ENCODE results near the gene CMIP. TPM values are rescaled to one million over a fixed set of nuclear protein-coding genes. Genes with fewer than 3 reads are reported as not detected.

CMIP gene
- total RNA-seq, 1 experiment from 2014 or later, result 48.2 TPM

GRCh38 chr16:81574168-81574567, 129.6 kb downstream of the CMIP start:
- Histone ChIP-seq H3K79me2 (ENCODE audit: insufficient read depth, low read length) (peaks cover 4% of the 10 kb centered on the region; the same call in 1 of the 2 replicates), H3K9me3 (ENCODE audit: control insufficient read depth, low read depth, low read length) (no peaks in the 10 kb centered on the region), H3K79me1 (ENCODE audit: insufficient read depth, low read depth, low read length, poor library complexity, severe bottlenecking) (peaks cover 7% of the 10 kb centered on the region), H4K91ac (ENCODE audit: insufficient read length, low read depth, low read length) (no peak overlapping the region), H3K56ac (ENCODE audit: insufficient read length, low read depth, low read length) (no peak overlapping the region), H2BK20ac (ENCODE audit: low read depth, low read length, poor library complexity, severe bottlenecking) (no peak overlapping the region), H2AK5ac (ENCODE audit: insufficient read length, low read length) (no peak overlapping the region), H2BK5ac (ENCODE audit: insufficient read length, low read length) (no peak overlapping the region), H2AFZ (ENCODE audit: low read length) (no peak overlapping the region), H2BK15ac (ENCODE audit: low read depth, low read length) (no peak overlapping the region), H3K4me2 (ENCODE audit: insufficient read depth, insufficient read length, low read length) (no peak overlapping the region), H2BK120ac (ENCODE audit: low read depth, low read length, poor library complexity, severe bottlenecking) (no peak overlapping the region), H3T11ph (ENCODE audit: low read length) (no peak overlapping the region), H3K14ac (ENCODE audit: insufficient read depth, low read length) (no peak overlapping the region), H3K23ac (ENCODE audit: insufficient read length, low read depth, low read length) (no peak overlapping the region), H3K9ac (ENCODE audit: extremely low read depth, insufficient read length, low read length) (no peak overlapping the region), H4K5ac (ENCODE audit: insufficient read length, low read depth, low read length) (no peak overlapping the region), H3K4me1 (ENCODE audit: insufficient read depth, low read length) (no peaks in the 10 kb centered on the region), H3K23me2 (ENCODE audit: insufficient read length, low read depth, low read length, poor library complexity, severe bottlenecking) (no peaks in the 10 kb centered on the region), H4K8ac (replicated peaks; ENCODE audit: insufficient read length, low read depth, low read length) (no peak overlapping the region), H3K27ac (ENCODE audit: insufficient read length, low read depth, low read length) (no peak overlapping the region), H4K20me1 (ENCODE audit: control insufficient read depth, insufficient read depth, insufficient read length) (no peaks in the 10 kb centered on the region), H2BK12ac (ENCODE audit: insufficient read length, low read depth, low read length) (no peak overlapping the region), H3K27me3 (ENCODE audit: insufficient read depth, low read length) (no peaks in the 10 kb centered on the region), H3K18ac (ENCODE audit: insufficient read length, low read depth, low read length) (no peak overlapping the region), H3K4ac (ENCODE audit: low read depth, low read length) (no peak overlapping the region)
- Mint-ChIP-seq H3K27ac (no peak overlapping the region), H3K4me3 (no peak overlapping the region), H3K36me3 (ENCODE audit: insufficient read depth in 1 of 3, low read depth in 3 of 3) (no peaks in the 10 kb centered on the region), H3K9me3 (no peaks in the 10 kb centered on the region), H3K4me1 (peaks cover 18 to 19% of the 10 kb centered on the region in 2 experiments), H3K27me3 (ENCODE audit: low read depth) (no peaks in the 10 kb centered on the region)
- DNase-seq, result no peak
- no CpG with 5 or more reads among the region's 7 CpGs for WGBS (ENCODE audit: extremely low coverage, insufficient read length, low lambda C conversion rate)
- TF ChIP-seq CTCF (conservative IDR thresholded peaks at IDR 0.05), result no peak

Data from H9 (cell line).